Heart left ventricle (tissue), 16 donors: ENCODE measurements around the gene BLMH. TPM values are rescaled to one million over a fixed set of nuclear protein-coding genes. Genes with fewer than 3 reads are reported as not detected.

Experiments
- ATAC-seq, 4 donors: fragments of 200-7000 bp; cut with Tn5 transposase; one replicate each; pipeline ENCODE4 v1.9.1; 2020 to 2022; ENCODE audit warnings: moderate library complexity in 4 of 4, mild to moderate bottlenecking in 3 of 4, moderate number of reproducible peaks in 1 of 4
- DNase-seq, 5 donors: peaks; one replicate each; pipeline ENCODE4 v3.0.0-alpha.2; 2020
- H3K27ac ChIP-seq, 12 donors: fragments of 200-600 bp; sonication (generic) in 4 of 12; one replicate each; pipeline versions ENCODE4 v1.5.0 to v1.8.0; 2016 to 2022; ENCODE audit warnings: mild to moderate bottlenecking in 2 of 12
- H3K27me3 ChIP-seq, 9 donors: fragments of 200-600 bp; sonication (generic) in 2 of 9; one replicate each; pipeline versions ENCODE4 v1.5.1 to v1.8.0; 2016 to 2022; ENCODE audit warnings: mild to moderate bottlenecking in 3 of 9
- H3K36me3 ChIP-seq, 9 donors: fragments of 200-600 bp; sonication (generic) in 2 of 9; one replicate each; pipeline versions ENCODE4 v1.5.0 to v1.8.0; 2018 to 2022; ENCODE audit warnings: mild to moderate bottlenecking in 2 of 9
- H3K4me1 ChIP-seq, 12 donors: fragments of 200-600 bp; sonication (generic) in 4 of 12; one replicate each; pipeline versions ENCODE4 v1.5.0 to v1.8.0; 2016 to 2022; ENCODE audit warnings: mild to moderate bottlenecking in 3 of 12
- H3K4me3 ChIP-seq, 12 donors: fragments of 200-600 bp; sonication (generic) in 4 of 12; one replicate each; pipeline versions ENCODE4 v1.5.0 to v1.8.0; 2017 to 2022; ENCODE audit warnings: mild to moderate bottlenecking in 9 of 12, moderate library complexity in 4 of 12
- H3K9me3 ChIP-seq, 12 donors: fragments of 200-600 bp; sonication (generic) in 4 of 12; one replicate each; pipeline versions ENCODE4 v1.5.0 to v1.8.0; 2016 to 2022; ENCODE audit warnings: mild to moderate bottlenecking in 1 of 12
- CTCF ChIP-seq, 12 donors: fragments of 200-600 bp; sonication (generic) in 4 of 12; IDR thresholded peaks; one replicate each; pipeline versions ENCODE4 v1.5.0 to v1.8.0; 2018 to 2022; ENCODE audit warnings: antibody characterized with exemption in 12 of 12, mild to moderate bottlenecking in 5 of 12
- POLR2A ChIP-seq, 2 donors: fragments of 450-650 bp; IDR thresholded peaks; one replicate each; pipeline ENCODE4 v1.6.1; 2017; ENCODE audit warnings: antibody characterized with exemption in 2 of 2, mild to moderate bottlenecking in 2 of 2, moderate library complexity in 2 of 2
- WGBS, 4 donors: extraction: QIAGEN DNeasy Blood & Tissue Kit in 2 of 4; methylation state at CpG; one replicate each; pipeline versions ENCODE4 v1.1.5 to v1.1.7; 2013 to 2018; 5-methylcytosine and 5-hydroxymethylcytosine counted together
- intact Hi-C, 10 donors: fragments of 100-400 bp; cut with DNase I; formaldehyde crosslinking; loops; one replicate each; pipeline versions ENCODE4 v1.11.1 to v1.14.2; 2022
- polyA plus RNA-seq, 2 donors: library from polyadenylated mRNA; stranded (reverse); fragments of 200-250 nt; gene quantifications; one replicate each; pipeline ENCODE4 v1.2.3, GENCODE V29; 2013
- total RNA-seq, 9 donors: library from RNA; depleted of rRNA in 2 of 9; stranded (reverse); fragments of >200 nt in 2 of 9; fragmentation: NEBNext Ultra II Directional in 3 of 9; extraction: Animal tissue kit (Norgen Biotek cat#: 25700) in 3 of 9; gene quantifications; one replicate each; pipeline versions ENCODE4 v1.1.0 to v1.2.4, GENCODE V29; 2016 to 2023
- donor health status: ischemic (EF 13 %, LVEDD 7.1; RV severe dilation, severe dysfunction).
- donor health status: healthy with polysubstance abuse.
- donor health status: DM: no; HTN: yes; CAD: no.
- donor health status: DM: no; HTN: no; CAD: no.
- donor health status: ischemic (EF 25% LVEDD 6.9; RV normal size, moderate dysfunction).
- donor health status: ischemic (EF 25% LVEDD 5.7; RV mildly dilated, moderate dysfunction).
- donor health status: healthy.
- donor health status: DM: yes; HTN: yes; CAD: no.
- donor health status: ischemic (EF 35%, LVEDD 5.7; RV mildly dilated, moderate dysfunction).
- donor health status: nonischemic (EF 11% LVEDD 7.7; RV severe dilation, severe dysfunction).
- donor health status: DM: yes; HTN: yes; CAD: no.
- donor health status: PGD.
- donor health status: ischemic (EF 29% LVEDD 5.4; RV normal size, mild dysfunction).
- donor health status: nonischemic (EF 23%, LVEDD 6.1; RV moderate dilation, normal function).

BLMH gene
- total and polyA plus RNA-seq, 11 donors = 5.3 to 26.2 (median 15.4) TPM

- no peak for TF ChIP-seq CTCF (IDR thresholded peaks at IDR 0.05)
- TF ChIP-seq POLR2A (IDR thresholded peaks at IDR 0.05) = no peak
- WGBS, 4 donors = 76 to 83% (median 82%) methylated on average over 7 of the region's 7 CpGs
- intact Hi-C loops = no loop called here
- no peak overlapping the region for H3K4me3 ChIP-seq
- ATAC-seq (no peak), DNase-seq (no peak)
- no peaks in the 10 kb centered on the region for H3K36me3 ChIP-seq
- no peaks in the 10 kb centered on the region for H3K4me1 ChIP-seq
- no peak overlapping the region for H3K27ac ChIP-seq
- H3K9me3 ChIP-seq = no peaks in the 10 kb centered on the region
- H3K27me3 ChIP-seq = peaks cover 0 to 5% (median 0%) of the 10 kb centered on the region in 9 donors
Observed at GRCh38 chr17:30229012-30229411, 62.7 kb downstream of the BLMH start.

- Histone ChIP-seq H3K9me3 (no peaks in the 10 kb centered on the region), H3K27ac (no peak overlapping the region), H3K4me1 (no peaks in the 10 kb centered on the region), H3K27me3 (peaks cover 0 to 4% (median 0%) of the 10 kb centered on the region in 9 donors), H3K36me3 (no peaks in the 10 kb centered on the region), H3K4me3 (no peak overlapping the region)
- DNase-seq (no peak), ATAC-seq (no peak)
- TF ChIP-seq CTCF (IDR thresholded peaks at IDR 0.05) (no peak), POLR2A (IDR thresholded peaks at IDR 0.05) (no peak)
- WGBS, 4 donors = 69 to 88% (median 82%) methylated on average over 3 of the region's 3 CpGs
- intact Hi-C loops = no loop called here
Observed at GRCh38 chr17:30228011-30228410, 63.7 kb downstream of the BLMH start.

- DNase-seq (no peak), ATAC-seq (no peak)
- no peak overlapping the region for H3K4me3 ChIP-seq
- intact Hi-C loops = no loop called here
- no peak overlapping the region for H3K27ac ChIP-seq
- no peaks in the 10 kb centered on the region for H3K4me1 ChIP-seq
- H3K36me3 ChIP-seq = no peaks in the 10 kb centered on the region
- TF ChIP-seq POLR2A (IDR thresholded peaks at IDR 0.05) (no peak), CTCF (IDR thresholded peaks at IDR 0.05) (no peak)
- H3K27me3 ChIP-seq = no peaks in the 10 kb centered on the region
- no peaks in the 10 kb centered on the region for H3K9me3 ChIP-seq
- 78 to 89% (median 87%) methylated on average over 10 of the region's 10 CpGs for WGBS, 4 donors
Observed at GRCh38 chr17:30226878-30227277, 64.9 kb downstream of the BLMH start.

GRCh38 chr17:30225919-30226553 lies 65.7 kb downstream of the BLMH start:
- Histone ChIP-seq H3K4me3 (no peak overlapping the region), H3K9me3 (no peaks in the 10 kb centered on the region), H3K4me1 (no peaks in the 10 kb centered on the region), H3K27ac (no peak overlapping the region), H3K36me3 (no peaks in the 10 kb centered on the region), H3K27me3 (peaks cover 0 to 4% (median 0%) of the 10 kb centered on the region in 9 donors)
- no peak for ATAC-seq
- intact Hi-C loops = no loop called here
- DNase-seq = no peak
- WGBS, 4 donors = 86 to 89% (median 88%) methylated on average over 15 of the region's 15 CpGs
- no peak for TF ChIP-seq CTCF (IDR thresholded peaks at IDR 0.05)
- no peak for TF ChIP-seq POLR2A (IDR thresholded peaks at IDR 0.05)
